GM19239 (cell line): Measurements from ENCODE around the gene GMDS.

Experiments
- DNase-seq: peaks from one replicate; pipeline ENCODE4 v3.0.0; 2011; ENCODE audit warnings: low spot score; ENCODE audit not compliant: insufficient read length
- FAIRE-seq: peaks from 2 replicates; lab custom pipeline; 2011; peaks lifted over from hg19 to GRCh38; lab: Jason Lieb, UNC

GMDS gene

GRCh38 chr6:2026133-2026532 is 219.3 kb downstream of the GMDS start:
- DNase-seq (no peak), FAIRE-seq (no peak)

DNA sequence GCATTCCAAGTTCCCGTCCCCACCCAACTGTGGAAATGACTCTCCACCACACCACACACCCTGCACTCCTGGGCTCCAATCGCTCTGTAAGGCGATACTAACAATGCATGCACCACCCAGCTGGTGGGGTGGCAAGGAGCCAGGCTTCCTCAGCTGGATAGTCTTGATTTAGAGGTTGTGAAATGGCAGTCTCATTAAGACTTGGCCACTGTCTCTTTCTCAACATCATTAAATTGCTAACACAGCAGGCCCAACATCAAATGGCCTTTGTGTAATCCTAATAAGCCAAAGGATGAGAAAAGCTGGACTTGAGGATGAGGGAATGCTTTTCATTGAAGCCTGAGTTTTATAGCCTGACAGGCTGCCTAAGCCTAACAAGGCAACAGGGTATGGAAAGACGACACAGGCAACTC is 223.7 kb downstream of the GMDS start:
- no peak for DNase-seq
- no peak for FAIRE-seq

DNA sequence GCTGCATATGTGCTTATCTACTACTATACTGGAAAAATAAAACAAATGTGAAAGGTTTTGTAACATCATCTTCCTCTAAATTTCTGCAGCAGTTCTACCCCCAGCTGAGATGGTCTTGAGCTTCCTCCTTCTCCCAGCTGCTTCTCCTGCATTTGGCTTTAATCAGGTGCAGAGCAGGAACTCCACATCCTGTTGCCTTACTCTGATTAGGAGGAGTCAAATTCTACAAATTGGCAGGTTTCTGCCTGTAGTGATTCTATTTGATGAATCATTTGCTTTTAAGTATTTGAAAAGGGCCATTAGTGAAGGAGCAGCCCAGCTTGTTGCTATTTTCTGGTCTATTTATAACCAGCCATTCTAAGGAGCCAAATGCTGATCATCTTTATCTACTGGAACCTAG is 224.5 kb downstream of the GMDS start:
- no peak for FAIRE-seq
- no peak for DNase-seq

GRCh38 chr6:2019051-2019450 is 226.4 kb downstream of the GMDS start:
- DNase-seq (no peak), FAIRE-seq (no peak)

DNA sequence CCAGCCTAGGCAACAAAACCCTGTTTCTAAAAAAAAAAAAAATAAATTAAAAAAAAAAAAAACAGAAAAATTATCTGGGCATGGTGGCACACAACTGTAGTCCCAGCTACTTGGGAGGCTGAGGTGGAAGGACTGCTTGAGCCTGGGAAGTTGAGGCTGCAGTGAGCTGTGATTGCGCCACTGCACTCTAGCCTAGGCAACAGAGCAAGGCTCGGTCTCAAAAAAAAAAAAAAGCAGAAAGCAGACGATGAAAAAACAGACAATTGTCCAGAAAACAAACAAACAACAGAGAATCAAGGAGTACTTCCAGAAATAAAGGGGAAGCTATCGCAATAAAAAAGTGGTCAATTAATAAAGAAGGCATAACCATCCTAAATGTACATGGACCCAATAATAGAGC is 229.4 kb downstream of the GMDS start:
- no peak for DNase-seq
- no peak for FAIRE-seq

- FAIRE-seq (peak; percentile 14), DNase-seq (no peak)
These were observed 236.9 kb downstream of the GMDS start for GRCh38 chr6:2008383-2008976.

DNA sequence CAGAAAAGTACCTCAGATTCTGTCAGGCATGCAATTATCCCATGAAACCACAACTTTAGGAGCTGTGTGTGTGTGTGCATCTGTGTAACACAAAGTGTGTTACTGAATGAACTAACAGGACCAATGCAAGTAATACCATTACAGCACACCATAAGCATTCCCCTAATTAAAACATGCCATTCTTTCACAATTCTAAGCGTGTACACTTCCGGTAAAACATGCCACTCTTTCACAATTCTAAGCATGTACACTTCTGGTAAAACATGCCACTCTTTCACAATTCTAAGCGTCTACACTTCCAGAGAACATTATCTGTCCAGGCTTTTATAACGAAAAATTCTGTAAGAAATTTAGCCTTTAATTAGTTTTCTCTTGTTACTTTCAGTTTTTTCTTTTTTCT is 238.2 kb downstream of the GMDS start:
- FAIRE-seq = no peak
- DNase-seq = no peak

GRCh38 chr6:2004888-2005287 is 240.5 kb downstream of the GMDS start:
- FAIRE-seq (no peak), DNase-seq (no peak)

DNA sequence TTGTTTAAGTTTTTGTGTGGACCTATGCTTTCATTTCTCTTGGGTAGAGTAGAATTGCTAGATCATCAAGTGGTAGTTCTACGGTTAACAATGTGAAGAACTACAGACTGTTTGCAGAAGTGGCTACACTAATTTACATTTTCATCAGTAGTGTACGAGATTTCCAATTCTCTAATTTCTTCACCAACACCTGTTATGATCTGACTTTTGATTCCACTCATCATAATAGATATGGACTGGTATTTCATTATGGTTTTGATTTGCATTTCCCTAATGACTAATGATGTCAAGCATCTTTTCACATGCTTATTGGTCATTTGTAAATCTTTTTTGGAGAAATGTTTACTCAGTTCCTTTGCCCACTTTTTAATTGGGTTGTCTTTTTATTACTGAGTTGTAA is 244.4 kb downstream of the GMDS start:
- DNase-seq (no peak), FAIRE-seq (no peak)

- no peak for FAIRE-seq
- no peak for DNase-seq
These were observed 247.7 kb downstream of the GMDS start for GRCh38 chr6:1997702-1998101.

DNA sequence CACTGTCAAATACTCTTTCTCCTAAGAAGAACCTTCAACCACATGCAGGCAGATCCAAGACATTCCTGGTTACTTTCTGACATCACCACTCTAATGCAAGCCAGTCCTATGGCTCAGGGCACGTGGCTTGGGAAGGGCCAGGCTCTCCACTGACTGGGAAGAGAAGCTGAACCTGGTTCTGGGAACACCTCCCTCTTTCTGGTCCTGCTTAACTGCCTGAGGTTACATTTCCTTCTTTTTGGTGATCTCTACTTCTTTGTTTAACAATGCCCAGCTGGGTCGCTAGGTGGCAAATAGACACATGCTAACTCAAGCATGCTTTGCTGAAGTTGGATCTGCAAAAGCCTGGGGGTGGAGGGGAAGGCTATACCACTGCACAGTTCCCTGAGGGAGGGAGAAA is 249.8 kb downstream of the GMDS start:
- FAIRE-seq (no peak), DNase-seq (no peak)

- no peak for FAIRE-seq
- DNase-seq = no peak
These were observed 252.4 kb downstream of the GMDS start for GRCh38 chr6:1993042-1993441.

GRCh38 chr6:1991332-1991878 is 254.0 kb downstream of the GMDS start:
- DNase-seq = no peak
- no peak for FAIRE-seq

DNA sequence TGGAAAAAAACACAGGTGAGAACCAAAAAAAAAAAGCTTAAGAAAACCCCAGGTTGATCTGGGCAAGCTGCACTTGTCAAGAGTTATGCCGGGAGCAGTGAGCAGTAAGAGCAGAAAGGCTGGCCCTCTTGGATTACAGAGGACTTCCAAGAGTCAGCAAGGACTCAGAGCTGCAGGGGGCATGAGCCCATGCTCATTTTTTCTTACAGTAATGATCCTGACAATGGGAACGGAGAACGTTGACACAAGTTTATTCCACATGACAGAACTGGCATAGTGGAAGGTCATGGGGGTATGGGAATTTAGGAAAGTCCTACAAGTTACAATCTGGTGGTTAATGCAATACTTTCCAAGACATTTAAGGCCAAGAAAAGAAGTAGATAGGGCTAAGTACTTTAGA is 256.6 kb downstream of the GMDS start:
- FAIRE-seq = no peak
- no peak for DNase-seq

GRCh38 chr6:1987640-1988039 is 257.8 kb downstream of the GMDS start:
- FAIRE-seq = no peak
- DNase-seq = no peak

- FAIRE-seq (no peak), DNase-seq (no peak)
These were observed 258.8 kb downstream of the GMDS start for GRCh38 chr6:1986454-1987243.

DNA sequence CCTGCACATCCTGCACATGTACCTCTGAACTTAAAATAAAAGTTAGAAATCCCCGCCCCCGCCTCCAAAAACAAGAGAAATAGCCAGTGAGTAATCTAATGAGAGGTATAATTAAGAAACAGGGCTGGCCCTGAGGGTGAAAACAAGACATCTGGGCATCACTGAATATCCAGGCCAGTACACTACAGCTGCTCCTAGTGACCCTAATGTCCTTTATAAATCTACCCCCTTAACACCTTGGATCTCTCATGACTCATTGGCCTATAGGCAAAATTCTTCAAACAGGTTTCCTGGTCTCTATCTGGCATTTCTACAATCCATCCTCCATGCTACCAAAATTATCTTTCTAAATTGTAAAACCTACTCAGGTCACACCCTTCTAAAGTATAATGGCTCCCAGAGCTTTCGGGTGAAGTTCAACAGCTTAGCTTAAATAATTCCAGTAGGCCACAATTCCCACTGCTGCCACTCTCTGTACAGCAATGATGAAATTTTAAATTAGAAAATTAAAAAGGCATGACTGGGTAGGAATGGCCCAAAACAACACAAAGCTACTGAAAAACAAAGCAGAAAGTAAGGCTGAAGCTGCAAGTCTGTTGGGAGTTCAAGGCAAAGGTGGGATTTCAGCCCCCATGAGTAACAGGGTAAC is 260.9 kb downstream of the GMDS start:
- no peak for DNase-seq
- no peak for FAIRE-seq

GRCh38 chr6:1983850-1984249 is 261.6 kb downstream of the GMDS start:
- DNase-seq (no peak), FAIRE-seq (no peak)

GRCh38 chr6:1972962-1973361 is 272.4 kb downstream of the GMDS start:
- FAIRE-seq (no peak), DNase-seq (no peak)

DNA sequence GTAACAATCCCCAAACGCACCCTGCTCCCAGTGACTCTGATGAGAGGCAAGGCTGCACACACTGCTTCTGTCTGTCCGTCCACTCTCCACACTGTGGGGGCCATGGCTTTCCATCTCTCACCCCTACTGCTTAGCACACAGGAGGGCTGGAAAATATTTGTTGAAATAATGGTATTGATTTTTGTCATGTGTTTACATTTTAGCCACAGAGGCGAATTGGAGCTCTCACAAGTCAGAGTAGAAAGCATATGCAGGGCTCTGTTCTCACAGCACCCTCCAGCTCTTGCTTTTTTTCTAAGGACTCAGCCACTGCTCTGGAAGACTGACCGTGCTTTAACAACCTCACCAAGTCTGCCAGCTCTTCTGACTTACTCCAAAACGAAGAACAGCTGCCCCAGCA is 273.8 kb downstream of the GMDS start:
- DNase-seq = no peak
- FAIRE-seq = no peak

DNA sequence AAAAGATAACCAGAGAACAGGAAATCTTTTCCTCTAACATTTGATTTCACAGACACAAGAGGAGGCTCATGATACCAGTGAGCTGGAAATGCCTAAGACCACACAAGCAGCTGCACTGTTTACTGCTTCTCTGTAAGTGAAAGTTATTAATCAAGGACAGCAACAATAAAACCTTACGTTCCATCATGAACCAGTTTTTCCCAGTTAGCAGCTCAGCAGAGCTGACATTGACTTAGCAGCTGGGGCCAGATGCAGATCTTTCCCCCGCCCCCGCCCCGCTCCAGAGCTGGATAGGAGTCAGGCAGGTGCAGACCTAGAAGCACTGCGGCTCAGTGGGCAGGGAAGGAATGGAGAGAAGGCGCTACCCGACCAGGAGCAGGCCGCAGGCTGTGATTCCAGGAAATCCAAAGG is 275.2 kb downstream of the GMDS start:
- no peak for DNase-seq
- FAIRE-seq = no peak
